CD4-positive, alpha-beta T cell (primary cell): ENCODE results near the gene SMIM35. TPM values are rescaled to one million over a fixed set of nuclear protein-coding genes. Genes with fewer than 3 reads are reported as not detected.

Source experiments
- ATAC-seq: fragments of 200-7000 bp; cut with Tn5 transposase; one replicate; pipeline ENCODE4 v1.10.0; 2022; ENCODE audit warnings: mild to moderate bottlenecking; ENCODE audit not compliant: poor library complexity
- CTCF ChIA-PET: fragments of 350-600 bp; sonication (Branson Sonifier 250); formaldehyde crosslinking; loops from one replicate; lab custom pipeline; 2021; ENCODE audit warnings: antibody characterized with exemption, inconsistent platforms; lab: Charles Lee
- POLR2A ChIA-PET: fragments of 350-600 bp; sonication (Branson Sonifier 250); formaldehyde crosslinking; loops from one replicate; lab custom pipeline; 2021; ENCODE audit warnings: antibody characterized with exemption, inconsistent platforms; lab: Charles Lee
- DNase-seq, 14 experiments: peaks; one replicate each; pipeline ENCODE4 v3.0.0-alpha.2; 2013 to 2020; ENCODE audit warnings: mixed read lengths in 2 of 14
- H3K27ac ChIP-seq, 2 donors: one replicate each; pipeline versions ENCODE4 v1.5.1 to v1.7.0; 2013; ENCODE audit warnings: low read length in 2 of 2, low read depth in 1 of 2, mild to moderate bottlenecking in 1 of 2
- H3K27me3 ChIP-seq, 2 experiments: 1 replicate in 1 of 2; 2 replicates in 1 of 2; pipeline versions ENCODE4 v1.6.1 to v1.7.0; 2013; ENCODE audit warnings: low read length in 2 of 2, control low read depth in 1 of 2, mild to moderate bottlenecking in 1 of 2, moderate library complexity in 1 of 2; ENCODE audit not compliant: insufficient read depth in 2 of 2, control insufficient read depth in 1 of 2
- H3K36me3 ChIP-seq: one replicate; pipeline ENCODE4 v1.6.1; 2013; ENCODE audit warnings: low read length, control low read depth; ENCODE audit not compliant: insufficient read depth
- H3K4me1 ChIP-seq: one replicate; pipeline ENCODE4 v1.6.1; 2013; ENCODE audit warnings: low read length, control low read depth; ENCODE audit not compliant: insufficient read depth
- H3K4me3 ChIP-seq: one replicate; pipeline ENCODE4 v1.5.1; 2013; ENCODE audit warnings: mild to moderate bottlenecking, low read length, moderate library complexity
- H3K9me3 ChIP-seq, 2 experiments: 1 replicate in 1 of 2; 2 replicates in 1 of 2; pipeline versions ENCODE4 v1.6.1 to v1.7.0; 2013; ENCODE audit warnings: low read length in 2 of 2, mild to moderate bottlenecking in 2 of 2, control low read depth in 1 of 2, moderate library complexity in 1 of 2; ENCODE audit not compliant: control insufficient read depth in 1 of 2, insufficient read depth in 1 of 2
- H3K27ac Mint-ChIP-seq: one replicate; pipeline ENCODE4 v1.8.0; 2020; ENCODE audit warnings: mixed read lengths
- H3K27me3 Mint-ChIP-seq: one replicate; pipeline ENCODE4 v1.8.0; 2021; ENCODE audit warnings: mixed read lengths
- H3K36me3 Mint-ChIP-seq: one replicate; pipeline ENCODE4 v1.8.0; 2021; ENCODE audit warnings: low read depth, mixed read lengths
- H3K4me1 Mint-ChIP-seq: one replicate; pipeline ENCODE4 v1.8.0; 2021; ENCODE audit warnings: low read depth, mixed read lengths
- H3K4me3 Mint-ChIP-seq: one replicate; pipeline ENCODE4 v1.8.0; 2020; ENCODE audit warnings: mild to moderate bottlenecking, mixed read lengths
- H3K9me3 Mint-ChIP-seq: one replicate; pipeline ENCODE4 v1.8.0; 2020; ENCODE audit warnings: mixed read lengths
- intact Hi-C, 2 experiments: fragments of 100-400 bp; cut with DNase I in 1 of 2; cut with micrococcal nuclease in 1 of 2; formaldehyde crosslinking; loops; one replicate each; pipeline versions ENCODE4 v1.15.1 to v1.9.0; 2023 to 2025; cut with DNase I, micrococcal nuclease
- total RNA-seq, 174 experiments: library from RNA in 2 of 174; stranded (reverse) in 2 of 174; gene quantifications; one replicate each; pipeline ENCODE4 v1.2.3 and lab custom pipeline; 2021 to 2026
- TF ChIP-seq, protein P1 (sequence below): fragments of 200-600 bp; IDR thresholded peaks from one replicate; pipeline ENCODE4 v1.8.0; 2022; ENCODE audit warnings: antibody characterized with exemption, mild to moderate bottlenecking

Gene SMIM35
- total RNA-seq, 2 experiments from 2014 or later, result 0.06 to 0.08 TPM

DNA sequence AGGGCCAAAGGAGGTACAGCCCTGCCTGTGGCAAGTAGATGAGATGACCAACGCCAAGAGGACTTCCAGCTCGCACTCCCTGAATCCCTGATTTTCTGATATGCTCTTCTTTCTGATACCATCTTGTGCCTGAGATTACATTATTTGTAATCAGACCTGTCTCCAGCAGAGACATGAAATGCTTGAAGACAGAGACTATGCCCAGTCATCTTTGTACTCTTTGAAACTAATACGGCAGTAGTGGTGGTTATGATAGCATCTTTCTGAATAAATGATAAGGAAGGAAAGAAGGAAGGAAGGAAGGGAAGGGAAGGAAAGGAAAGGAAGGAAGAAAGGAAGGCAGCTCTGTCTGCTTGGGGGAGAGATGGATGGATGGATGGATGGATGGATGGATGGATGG, 72.7 kb downstream of the SMIM35 start:
- H3K9me3 ChIP-seq, result peaks cover 8 to 13% of the 10 kb centered on the region in 2 experiments
- ChIA-PET CTCF (no interaction called here), POLR2A (interaction anchor here (1.1 kb wide), 1 partner anchor 11 kb away, joined by 3 read pairs; no protein-coding TSS in a partner anchor)
- H3K27ac ChIP-seq, result no peak overlapping the region
- no peaks in the 10 kb centered on the region for H3K36me3 ChIP-seq
- H3K27ac Mint-ChIP-seq, result peak overlapping the region; percentile 42
- intact Hi-C loops, result no loop called here
- peaks cover 16% of the 10 kb centered on the region for H3K36me3 Mint-ChIP-seq
- no peak overlapping the region for H3K4me3 ChIP-seq
- H3K4me1 ChIP-seq, result peaks cover 79% of the 10 kb centered on the region
- H3K27me3 ChIP-seq, result no peaks in the 10 kb centered on the region
- peaks cover 16% of the 10 kb centered on the region for H3K9me3 Mint-ChIP-seq
- DNase-seq (no peak), ATAC-seq (no peak)
- TF ChIP-seq, protein P1, sequence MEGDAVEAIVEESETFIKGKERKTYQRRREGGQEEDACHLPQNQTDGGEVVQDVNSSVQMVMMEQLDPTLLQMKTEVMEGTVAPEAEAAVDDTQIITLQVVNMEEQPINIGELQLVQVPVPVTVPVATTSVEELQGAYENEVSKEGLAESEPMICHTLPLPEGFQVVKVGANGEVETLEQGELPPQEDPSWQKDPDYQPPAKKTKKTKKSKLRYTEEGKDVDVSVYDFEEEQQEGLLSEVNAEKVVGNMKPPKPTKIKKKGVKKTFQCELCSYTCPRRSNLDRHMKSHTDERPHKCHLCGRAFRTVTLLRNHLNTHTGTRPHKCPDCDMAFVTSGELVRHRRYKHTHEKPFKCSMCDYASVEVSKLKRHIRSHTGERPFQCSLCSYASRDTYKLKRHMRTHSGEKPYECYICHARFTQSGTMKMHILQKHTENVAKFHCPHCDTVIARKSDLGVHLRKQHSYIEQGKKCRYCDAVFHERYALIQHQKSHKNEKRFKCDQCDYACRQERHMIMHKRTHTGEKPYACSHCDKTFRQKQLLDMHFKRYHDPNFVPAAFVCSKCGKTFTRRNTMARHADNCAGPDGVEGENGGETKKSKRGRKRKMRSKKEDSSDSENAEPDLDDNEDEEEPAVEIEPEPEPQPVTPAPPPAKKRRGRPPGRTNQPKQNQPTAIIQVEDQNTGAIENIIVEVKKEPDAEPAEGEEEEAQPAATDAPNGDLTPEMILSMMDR, result no peak
- peak overlapping the region; percentile 40 for H3K4me3 Mint-ChIP-seq
- peaks cover 77% of the 10 kb centered on the region for H3K4me1 Mint-ChIP-seq
- H3K27me3 Mint-ChIP-seq, result no peaks in the 10 kb centered on the region

DNA sequence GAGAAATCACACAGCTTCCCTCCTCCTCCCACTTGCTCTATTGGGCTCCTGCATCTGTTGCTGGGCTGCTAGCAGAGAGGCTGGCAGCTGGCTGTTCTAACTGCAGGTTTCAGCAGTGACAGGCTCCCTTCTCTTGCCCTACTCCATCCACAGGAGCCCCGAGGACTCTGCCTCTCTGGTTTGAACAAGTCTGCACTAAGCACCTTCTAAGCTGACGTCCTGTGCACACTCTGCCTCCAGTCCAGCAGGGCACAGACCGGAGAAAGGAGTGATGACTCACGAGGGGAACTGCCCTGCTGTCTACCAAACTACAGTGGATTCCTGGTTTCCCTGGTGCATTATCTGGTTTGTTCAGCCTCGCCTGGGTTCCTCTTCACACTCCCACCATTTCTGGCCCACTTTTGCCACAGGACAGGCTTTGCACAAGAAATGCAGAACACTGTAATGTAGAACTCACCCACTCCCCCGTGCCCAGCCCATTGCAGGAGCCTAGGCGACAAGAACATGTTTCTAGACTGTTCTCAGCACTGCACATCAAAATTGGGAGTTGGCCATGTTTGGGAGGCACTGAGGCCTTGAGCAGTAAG, 74.6 kb downstream of the SMIM35 start:
- no peak overlapping the region for H3K4me3 ChIP-seq
- no peaks in the 10 kb centered on the region for H3K27me3 ChIP-seq
- H3K36me3 Mint-ChIP-seq, result peaks cover 4% of the 10 kb centered on the region
- peaks cover 97% of the 10 kb centered on the region for H3K4me1 ChIP-seq
- CTCF ChIA-PET, result interaction anchor here (0.7 kb wide), 1 partner anchor 24 kb away, joined by 3 read pairs; no protein-coding TSS in a partner anchor
- H3K27ac Mint-ChIP-seq, result peak overlapping the region; percentile 83
- peak overlapping the region; percentile 17 to 46 for H3K27ac ChIP-seq
- POLR2A ChIA-PET, result interaction anchor here (0.7 to 1.1 kb wide), 2 partner anchors 9 to 197 kb away, joined by 3 to 4 read pairs; no protein-coding TSS in a partner anchor
- no peaks in the 10 kb centered on the region for H3K36me3 ChIP-seq
- intact Hi-C loops, result no loop called here
- peak overlapping the region; percentile 39 for H3K4me3 Mint-ChIP-seq
- peaks cover 2% of the 10 kb centered on the region for H3K9me3 Mint-ChIP-seq
- peaks cover 2% of the 10 kb centered on the region in 2 experiments for H3K9me3 ChIP-seq
- H3K4me1 Mint-ChIP-seq, result peaks cover 95% of the 10 kb centered on the region
- H3K27me3 Mint-ChIP-seq, result no peaks in the 10 kb centered on the region
- DNase-seq (peak in 4 of 14 experiments; percentile 45 to 75 (median 58)), ATAC-seq (peak; percentile 43)
- TF ChIP-seq, protein P1, result no peak

DNA sequence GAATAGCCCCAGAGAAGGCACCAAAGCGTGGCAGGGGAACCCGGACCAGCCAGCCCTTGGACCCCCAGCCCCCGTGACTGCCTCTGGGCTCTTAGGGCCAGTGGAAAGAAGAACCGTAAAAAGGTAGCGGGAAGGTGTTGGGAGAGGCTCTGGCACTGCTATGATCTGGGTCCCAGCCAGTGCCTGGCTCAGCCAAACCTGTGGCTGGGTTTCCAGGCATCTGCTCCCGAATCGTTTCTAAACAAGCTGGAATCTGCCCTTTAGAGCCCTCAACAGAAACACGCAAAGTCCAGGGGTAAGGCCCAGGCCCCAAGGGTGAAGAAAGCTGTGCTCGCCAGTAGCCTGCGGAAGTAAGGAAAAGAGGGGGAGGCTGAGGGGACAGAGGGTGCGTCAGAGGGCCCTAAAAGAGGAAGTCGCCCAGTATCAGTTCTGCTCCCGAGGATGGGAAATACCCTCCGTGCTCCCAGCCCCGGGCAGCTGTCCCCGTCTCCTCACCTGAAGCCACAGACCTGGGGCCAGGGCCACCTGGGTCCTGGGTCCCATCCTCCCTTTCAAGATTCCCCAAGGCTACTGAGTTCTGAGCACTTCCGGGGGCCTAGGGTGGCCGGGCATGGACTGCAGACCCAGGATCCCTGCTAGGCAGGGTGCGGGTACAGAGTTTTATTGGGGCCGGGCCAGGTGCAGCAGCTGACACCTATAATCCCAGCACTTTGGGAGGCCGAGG, 75.9 kb downstream of the SMIM35 start:
- peaks cover 95% of the 10 kb centered on the region for H3K4me1 Mint-ChIP-seq
- H3K4me1 ChIP-seq, result peaks cover 99% of the 10 kb centered on the region
- H3K27me3 Mint-ChIP-seq, result no peaks in the 10 kb centered on the region
- POLR2A ChIA-PET, result interaction anchor here (0.6 to 17.1 kb wide), 2 partner anchors 11 to 24 kb away, joined by 3 to 392 read pairs; partner anchors contain the start of gene IL10RA
- peaks cover 2% of the 10 kb centered on the region for H3K9me3 Mint-ChIP-seq
- intact Hi-C loops, result no loop called here
- H3K9me3 ChIP-seq, result peaks cover 0 to under 1% of the 10 kb centered on the region in 2 experiments
- DNase-seq, result peak in 3 of 14 experiments; percentile 48 to 76 (median 67)
- no peaks in the 10 kb centered on the region for H3K36me3 ChIP-seq
- peak overlapping the region; percentile 9 to 79 for H3K27ac ChIP-seq
- H3K27ac Mint-ChIP-seq, result peak overlapping the region; percentile 83
- no peak overlapping the region for H3K4me3 Mint-ChIP-seq
- TF ChIP-seq, protein P1, result no peak
- CTCF ChIA-PET, result no interaction called here
- H3K36me3 Mint-ChIP-seq, result peaks cover 4% of the 10 kb centered on the region
- no peak overlapping the region for H3K4me3 ChIP-seq
- no peak for ATAC-seq
- H3K27me3 ChIP-seq, result no peaks in the 10 kb centered on the region
